T-helper 1 cell treated with Interleukin-12 subunit alpha and Interleukin-12 subunit beta and Interleukin-4 antibody, amounts not matched to agents 30 ng/mL and 1 ng/mL, for 36 hours (primary cell): ENCODE results near the gene ALK. TPM values are rescaled to one million over a fixed set of nuclear protein-coding genes. Genes with fewer than 3 reads are reported as not detected.

ENCODE experiments used
- intact Hi-C: fragments of 100-400 bp; cut with micrococcal nuclease; formaldehyde crosslinking; loops from one replicate; pipeline ENCODE4 v1.15.1; 2024
- total RNA-seq: library from RNA; stranded (reverse); gene quantifications from 2 replicates; pipeline ENCODE4 v1.2.3, GENCODE V29; 2022

ALK gene
- total RNA-seq, 1 donor from 2014 or later: not detected

DNA sequence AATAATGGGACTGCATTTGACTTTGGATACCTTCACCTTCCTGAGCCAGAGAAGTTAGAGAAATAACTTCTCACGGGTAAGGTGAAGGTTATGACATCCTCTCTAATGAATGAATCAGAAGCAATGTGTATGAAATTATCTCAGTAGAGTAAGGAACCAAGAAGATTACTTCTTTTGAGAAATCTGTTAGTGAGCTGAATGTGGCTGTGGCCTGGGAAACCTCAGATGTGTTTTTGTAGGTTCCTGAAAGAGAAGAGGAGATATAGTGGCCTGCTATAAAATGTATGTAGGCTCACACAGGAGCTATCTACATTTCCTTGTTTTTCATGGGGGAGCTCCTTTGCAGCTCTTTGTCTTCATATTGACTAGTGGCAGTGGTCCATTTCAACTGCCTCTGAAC lies 543.6 kb downstream of the ALK start:
- intact Hi-C loops: no loop called here

DNA sequence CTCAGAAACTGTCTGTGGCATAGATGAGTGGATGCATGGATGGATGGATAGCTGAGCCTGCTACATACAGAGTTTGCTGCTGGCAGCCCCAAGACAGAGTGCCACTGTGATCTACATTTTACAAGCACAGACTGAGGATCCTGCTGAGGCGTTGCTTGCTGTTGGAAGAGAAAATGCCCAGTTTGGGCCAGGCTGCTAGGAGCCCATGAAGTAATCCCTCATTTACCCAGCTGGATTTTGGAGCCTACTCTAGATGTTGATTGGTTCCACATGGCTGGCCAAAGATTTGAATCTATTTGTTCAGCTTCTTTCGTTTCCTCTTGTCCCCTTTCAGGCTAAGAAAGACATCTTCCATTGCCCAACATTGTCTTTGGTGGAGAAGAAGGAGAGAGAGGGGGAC lies 544.8 kb downstream of the ALK start:
- intact Hi-C loops: no loop called here

DNA sequence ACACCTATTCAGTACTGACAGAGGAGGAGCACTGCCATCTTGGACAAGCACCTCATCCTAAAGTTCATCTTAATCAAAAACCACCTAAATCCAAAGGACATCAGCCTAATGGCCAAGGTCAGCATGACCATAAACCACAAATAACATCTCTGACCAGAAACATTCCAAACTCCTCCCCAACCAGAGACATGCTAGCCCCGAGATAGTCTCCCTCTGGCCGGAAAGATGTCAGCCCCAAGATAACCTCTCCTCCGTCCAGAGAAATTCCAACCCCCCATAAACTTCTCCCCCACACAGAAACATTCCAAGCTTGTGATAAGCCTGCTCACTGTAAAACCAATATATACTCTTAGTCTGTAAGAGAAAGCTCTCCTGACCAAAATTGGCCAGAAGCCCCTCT lies 545.5 kb downstream of the ALK start:
- intact Hi-C loops: no loop called here

DNA sequence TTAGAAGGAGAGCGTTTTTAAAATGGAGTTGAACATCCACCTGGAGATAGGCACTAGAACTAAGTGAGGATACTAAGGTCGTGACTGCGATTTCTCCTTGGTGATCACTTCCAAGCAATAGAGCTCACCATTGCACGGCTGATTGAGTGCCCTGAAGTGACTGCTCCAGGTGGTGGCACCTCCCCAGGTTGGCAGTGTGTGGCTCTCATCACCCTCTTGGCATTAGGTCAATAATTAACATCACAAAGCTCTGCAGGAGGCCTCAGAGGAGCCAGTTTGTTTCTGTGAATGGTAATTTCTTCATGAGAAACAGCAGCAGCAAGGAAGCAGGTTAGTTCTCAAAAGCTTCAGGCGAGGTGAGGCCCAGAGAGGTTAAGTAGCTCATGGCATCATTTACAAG lies 546.6 kb downstream of the ALK start:
- intact Hi-C loops: no loop called here

DNA sequence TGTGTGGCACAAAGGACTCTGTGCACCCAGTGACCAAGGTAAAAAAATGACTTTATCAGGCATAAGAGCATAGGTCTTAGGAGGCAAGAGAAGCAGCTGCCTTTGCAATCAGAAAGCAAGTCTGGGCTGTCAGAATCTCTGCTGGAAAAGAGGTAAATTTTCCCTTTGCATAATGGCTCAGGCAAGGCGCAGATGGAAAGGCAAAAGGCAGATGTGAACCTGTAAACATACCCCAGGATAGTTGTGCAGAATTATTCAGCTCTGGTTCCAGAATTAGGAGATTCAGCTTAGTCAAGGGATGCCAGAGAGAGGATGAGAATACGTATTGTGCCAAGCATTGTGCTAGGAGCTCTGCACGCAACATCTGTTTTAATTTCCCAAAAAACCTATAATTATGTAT lies 547.5 kb downstream of the ALK start:
- intact Hi-C loops: no loop called here

DNA sequence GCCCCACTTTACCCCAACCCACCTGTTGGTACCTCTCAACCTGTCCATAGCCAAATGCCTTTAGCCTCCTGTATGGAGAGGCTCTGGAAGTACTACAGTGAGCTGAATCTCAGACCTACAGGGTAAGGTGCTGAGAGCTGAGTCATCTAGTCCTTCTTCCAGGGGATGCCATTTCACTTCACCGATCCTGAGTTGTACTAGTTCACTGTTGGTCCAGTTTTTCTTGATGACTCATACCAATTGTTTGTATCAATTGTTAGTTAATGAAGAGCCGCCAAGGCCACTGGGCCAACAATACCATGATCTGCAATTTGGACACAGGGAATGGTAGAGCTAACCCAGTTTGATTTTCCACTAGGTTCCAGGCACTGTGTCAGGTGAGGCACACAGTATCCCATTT lies 549.2 kb downstream of the ALK start:
- intact Hi-C loops: no loop called here

DNA sequence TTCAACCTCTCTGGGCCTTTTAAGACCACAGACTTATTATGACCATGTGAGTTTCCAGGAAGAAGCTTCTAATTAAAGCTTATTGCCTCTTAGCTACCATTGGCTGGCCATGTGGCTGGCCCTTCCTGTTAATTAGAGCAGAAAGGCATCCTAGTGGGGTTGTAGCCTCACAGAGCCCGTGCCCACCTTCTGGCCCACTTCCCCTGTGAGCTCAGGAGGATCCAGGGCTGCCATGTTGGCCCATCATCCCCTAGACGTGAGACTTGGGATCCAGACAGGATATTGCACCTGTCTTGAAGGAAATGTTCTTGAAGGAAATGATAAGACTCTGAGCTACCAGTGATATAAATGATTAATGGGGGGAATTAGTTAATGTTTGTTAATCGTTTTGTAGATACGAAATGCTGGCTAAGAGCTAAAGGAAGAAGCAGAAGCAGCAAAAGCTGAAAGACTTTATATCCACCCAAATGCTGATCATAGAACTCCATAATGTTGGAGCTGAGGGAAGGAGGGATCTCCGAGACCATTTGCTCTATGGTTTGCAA lies 550.7 kb downstream of the ALK start:
- intact Hi-C loops: no loop called here

DNA sequence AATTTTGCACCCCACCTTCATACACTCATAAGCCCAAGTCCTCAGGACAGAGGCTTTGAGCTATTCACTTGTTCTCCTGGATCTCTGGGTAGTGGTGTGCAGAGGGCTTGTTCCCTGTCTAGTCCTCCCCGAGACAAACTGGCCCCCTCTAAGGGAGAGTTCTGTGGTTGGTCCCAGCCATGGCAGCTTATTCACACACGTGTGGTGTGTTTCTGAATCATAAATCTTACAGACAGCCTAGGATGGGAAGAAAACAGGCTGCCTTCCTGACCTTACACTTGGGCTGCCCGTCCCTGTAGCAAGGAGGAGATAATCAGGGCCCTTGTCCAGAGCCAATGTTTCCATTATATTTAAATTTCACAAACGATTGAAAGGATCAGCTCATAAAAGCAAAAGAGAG lies 551.2 kb downstream of the ALK start:
- intact Hi-C loops: no loop called here

DNA sequence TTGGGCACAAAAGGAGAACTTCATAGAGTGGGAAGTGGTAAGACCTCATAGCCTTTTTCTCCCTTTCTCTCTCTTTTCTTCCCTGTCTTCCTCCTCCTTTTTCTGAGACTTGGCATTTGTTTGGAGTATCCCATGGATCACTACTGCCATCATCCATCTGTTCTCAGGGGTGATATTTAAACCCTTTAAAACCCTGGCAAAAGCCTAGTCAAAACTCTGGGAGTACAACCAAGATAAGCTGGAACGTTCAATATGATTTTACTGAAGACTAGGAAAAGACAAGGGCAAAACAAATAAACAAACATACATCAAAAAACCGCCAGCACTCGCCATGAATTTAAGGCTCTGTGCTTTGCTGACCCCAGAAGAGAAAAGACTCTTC lies 552.7 kb downstream of the ALK start:
- intact Hi-C loops: no loop called here

DNA sequence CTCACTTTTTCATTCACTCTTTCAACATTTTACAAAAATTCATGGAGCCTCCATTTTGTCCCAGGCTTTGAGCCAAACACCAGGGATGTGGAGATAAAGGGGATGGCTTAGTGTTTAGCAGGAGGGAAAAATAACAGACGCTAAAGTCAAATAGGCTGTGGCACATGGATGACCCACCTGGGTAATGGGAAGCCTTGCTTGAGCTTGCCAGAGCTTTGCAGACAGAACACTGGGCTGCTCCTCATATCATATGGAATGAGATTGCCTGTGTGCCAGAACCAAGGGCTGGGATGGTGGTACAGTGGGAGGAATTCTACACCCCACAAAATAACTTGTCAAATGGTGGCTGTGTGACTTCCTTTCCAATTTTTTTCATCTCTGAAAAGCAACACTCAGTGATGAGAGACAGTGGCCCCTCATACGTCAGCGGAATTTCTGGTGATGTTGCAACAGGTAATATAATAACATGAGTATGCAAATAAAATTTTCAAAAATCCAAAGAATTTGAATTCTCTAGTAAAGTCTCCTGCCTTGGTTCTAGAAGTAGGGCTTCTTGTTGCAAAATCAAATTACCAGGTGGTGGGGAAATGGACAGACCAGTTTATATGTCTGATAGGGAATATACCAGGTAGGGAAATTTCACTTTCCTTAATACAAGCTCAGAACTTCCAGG lies 553.3 kb downstream of the ALK start:
- intact Hi-C loops: no loop called here

DNA sequence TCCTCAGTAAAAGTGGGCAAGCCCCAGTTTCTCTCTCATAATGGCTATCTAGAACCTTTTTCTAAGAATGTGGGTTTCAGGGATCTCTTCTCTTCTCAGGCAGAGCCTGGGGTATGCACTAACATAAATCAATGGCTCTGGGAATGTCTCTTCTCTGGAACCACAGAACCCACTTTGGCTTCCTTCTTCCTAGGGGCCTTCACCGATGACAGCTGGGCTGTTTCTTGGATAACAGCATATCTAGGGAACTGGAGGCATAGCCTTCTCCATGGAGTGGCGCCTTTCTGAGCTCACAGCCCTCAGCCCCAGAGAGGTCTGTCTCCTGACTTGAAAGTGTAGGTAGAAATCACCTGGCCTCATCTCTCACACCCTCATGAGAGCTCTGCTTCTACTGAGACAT lies 558.3 kb downstream of the ALK start:
- intact Hi-C loops: no loop called here

DNA sequence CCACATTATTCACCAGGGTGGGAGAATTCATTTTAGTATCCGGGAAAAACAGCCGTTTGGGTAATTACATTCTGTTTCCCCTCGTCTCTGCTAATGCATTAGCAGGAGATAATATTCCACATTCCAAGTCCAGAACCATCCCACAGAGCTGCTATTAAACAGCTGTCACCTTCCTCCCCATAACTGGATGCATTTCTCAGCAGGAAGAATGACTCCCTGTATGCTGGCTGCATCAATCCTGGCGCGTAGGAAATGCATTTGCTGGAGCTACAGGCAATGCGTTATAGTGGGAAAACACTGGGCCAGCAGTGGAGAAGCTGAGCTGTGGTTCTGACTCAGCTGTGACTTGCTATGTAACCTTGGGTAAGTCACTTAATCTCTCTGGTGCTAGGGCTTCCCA lies 560.2 kb downstream of the ALK start:
- intact Hi-C loops: no loop called here

DNA sequence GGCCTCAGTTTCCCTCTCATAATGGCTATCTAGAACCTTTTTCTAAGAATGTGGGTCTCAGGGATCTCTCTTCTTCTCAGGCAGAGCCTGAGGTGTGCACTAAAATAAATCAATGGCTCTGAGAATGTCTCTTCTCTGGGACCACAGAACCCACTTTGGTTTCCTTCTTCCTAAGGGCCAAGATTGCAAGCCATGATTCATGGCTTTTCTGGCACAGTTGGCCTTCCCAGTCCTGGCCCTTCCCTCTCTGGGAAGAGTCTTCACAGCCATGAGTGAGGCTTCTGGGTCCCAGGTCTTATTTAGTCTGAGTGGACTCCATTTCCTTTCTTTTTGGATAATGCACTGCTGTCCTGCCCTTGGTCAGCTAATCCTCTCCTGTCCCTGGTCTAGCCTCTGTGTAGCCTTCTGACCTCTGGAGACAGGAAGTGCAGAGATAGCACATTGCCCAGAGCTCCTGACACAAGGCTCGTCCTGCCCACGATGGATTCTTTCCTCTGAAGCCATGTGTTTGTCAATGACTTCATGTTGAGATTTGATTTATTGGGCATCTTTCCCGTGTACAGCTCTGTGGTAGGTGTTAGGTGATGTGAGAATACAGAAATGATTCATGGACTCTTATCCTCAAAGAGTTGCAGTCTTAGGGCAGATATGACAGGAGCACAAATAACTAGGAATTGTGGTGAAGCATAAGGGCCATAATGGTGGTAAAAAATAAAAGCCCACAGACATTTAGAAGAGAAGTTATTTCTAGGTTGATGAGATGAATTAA lies 561.2 kb downstream of the ALK start:
- intact Hi-C loops: no loop called here

DNA sequence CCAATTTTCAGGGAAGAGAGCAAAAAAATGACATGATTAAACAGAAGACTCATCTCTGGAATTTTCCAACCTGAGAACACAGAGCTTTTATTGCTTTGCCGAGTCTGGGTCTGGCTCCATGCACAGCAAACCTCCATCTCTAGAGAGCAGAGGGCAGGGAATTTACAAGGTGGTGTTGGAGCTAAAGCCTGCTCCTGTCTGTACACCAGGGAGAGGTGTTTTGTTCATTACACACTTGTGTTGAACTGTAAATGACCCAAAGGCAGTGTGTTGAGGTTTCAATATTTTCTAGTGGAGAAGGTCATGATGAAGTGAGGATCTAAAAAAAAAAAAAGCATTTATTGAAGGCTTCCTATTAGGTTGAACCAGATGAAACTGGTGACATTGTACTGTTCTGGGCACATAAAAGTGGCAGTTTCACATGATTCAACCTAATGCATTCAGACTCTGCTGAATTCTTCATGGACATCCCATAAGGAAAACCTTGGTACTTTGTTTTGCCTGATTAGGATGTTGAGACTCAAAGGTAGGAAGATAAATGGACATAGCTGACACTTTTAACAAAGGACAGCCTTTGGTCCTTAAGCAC lies 567.9 kb downstream of the ALK start:
- intact Hi-C loops: no loop called here

DNA sequence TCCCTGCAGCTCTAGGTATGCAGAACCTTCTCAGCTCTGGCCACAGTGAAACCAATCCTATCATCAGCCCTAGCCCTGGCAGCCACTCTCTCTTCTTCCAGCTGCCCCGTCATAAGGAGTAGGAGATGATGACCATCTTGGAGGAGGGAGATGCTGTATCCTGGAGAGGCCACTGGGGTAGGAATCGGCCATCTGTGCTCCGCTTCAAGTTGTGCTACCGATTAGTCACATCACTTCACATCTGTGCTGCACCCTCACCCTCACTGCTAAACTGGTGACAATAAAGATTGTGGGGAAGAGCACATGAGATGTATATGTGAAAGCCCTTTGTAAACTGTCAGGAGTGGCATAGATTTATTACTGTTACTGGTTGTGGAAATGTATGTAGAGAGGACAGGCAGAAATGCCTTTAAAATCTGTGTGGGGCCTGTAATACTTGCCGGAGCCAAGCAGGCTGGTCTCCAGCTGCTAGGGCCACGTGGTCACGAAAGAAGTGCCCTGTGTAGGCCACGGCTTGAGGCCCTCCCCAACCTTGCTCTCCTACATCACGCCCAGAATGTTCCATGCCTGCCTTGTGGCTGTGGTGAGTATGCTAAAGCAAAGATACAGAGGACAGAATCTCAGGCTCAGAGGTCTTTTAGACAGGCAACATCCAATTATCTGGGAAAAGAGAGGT lies 569.3 kb downstream of the ALK start:
- intact Hi-C loops: no loop called here

DNA sequence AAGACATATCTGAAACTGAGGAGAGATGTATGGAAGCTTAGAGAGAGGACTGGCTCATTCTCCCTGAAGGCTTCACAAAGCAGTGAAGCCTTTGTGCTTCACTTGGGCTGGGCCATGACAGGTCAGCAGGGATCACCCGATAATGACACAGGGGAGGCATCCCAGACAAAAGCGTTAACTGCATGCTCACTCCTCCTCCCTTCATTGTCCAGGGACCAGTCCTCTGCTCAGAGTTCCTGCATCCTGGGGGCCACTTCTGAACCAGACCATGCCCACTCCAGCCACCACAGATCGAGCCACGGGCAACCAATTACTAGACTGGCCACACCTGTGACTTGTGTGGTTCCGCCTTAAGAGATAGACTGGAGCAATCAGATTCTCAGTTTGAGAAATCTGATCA lies 570.1 kb downstream of the ALK start:
- intact Hi-C loops: no loop called here

DNA sequence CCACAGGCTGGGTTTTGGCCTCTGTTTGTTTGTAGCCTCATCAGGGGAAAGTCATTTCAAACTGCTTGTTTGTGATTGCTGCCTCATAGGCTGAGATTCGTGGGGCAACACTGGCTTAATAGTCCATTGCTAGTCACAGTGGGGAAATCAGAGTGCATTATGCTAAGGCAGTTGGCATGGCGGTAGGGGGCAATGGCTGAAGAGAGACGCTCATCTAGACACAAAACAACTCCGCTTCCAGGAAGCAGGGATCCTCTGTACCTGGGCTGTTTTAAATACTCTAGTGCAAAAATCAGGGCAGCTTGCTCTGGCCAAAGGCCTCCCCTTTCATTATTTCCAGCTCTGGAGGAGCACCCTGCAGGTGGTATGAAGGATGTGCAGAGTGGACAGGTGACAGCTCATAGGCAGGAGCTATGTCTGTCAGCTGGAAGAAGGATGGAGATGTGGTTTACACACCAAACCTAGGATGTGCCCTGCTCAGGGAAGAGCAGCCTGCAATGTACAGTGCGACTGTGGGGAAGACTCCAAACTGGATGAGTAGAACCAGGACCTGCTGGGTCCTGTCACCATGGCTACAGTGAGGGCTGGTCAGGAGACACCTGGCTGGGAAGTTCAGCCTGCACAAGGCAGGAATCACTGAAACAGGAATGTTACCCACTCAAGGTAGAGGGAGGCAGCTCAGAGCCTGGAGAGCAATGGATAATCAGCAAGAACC lies 571.9 kb downstream of the ALK start:
- intact Hi-C loops: no loop called here

DNA sequence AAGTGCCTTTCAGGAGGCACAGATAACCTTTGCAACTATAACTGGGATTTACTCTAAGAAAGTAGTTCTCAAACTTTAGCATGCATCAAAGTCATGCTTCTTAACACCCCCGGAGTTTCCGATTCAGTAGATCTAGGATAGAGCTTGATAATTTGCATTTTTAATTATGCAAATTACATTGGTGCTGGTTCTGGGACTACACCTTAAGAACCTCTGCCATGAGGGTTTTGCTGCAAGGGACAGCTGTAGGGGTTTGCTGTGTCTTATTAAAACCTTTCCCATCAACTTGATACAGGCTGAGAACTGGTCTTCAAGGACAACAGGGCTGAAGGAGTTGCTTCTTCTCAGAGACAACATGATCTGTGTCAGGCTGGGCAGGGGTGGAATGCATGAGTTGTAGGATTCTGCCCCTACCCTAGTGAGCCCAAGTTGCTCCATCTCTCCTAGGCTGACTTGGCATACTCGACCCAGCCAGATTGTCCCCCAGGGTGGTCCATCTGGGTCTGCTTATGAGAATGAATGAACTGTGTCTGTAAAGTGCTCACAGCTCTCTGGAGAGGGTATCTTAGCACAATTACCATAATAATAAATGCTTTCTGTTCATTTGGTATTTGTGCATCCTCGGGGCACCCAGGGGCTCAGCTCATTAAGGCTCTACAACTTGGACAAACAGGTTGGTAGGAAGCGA lies 573.5 kb downstream of the ALK start:
- intact Hi-C loops: no loop called here

DNA sequence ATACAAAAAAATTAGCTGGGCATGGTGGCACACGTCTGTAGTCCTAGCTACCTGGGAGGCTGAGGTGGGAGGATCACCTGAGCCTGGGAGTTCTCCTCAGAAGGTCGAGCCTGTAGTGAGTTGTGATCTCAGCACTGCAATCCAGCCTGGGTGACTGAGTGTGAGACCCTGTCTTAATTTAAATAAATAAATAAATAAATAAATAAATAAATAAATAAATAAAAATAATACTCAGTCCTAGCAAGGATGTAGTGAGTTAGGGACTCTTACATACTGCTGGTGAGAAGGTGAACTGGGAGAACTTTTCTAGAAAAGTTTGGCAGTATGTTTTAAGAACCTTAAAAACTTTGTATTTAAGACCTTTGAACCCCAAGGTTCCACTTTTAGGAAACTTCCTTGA lies 576.1 kb downstream of the ALK start:
- intact Hi-C loops: no loop called here

DNA sequence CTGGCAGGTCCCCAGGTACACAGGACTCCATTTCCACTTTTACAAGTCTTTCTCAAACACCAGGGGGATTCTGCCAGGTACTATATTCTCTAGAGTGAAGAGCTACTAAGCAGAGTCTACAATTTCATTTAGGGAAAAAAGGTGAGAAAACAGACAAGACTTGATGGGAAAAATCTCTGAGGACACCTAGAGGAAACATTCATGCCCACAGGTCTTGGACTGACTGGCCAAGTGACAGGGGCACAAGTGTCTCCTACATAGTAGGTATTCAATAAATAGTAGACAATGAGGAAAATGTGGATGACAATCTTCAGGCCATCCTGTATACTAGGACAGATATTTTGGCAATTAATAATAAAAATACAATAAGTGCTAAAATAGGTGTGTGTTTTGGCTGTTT lies 577.6 kb downstream of the ALK start:
- intact Hi-C loops: loop anchor here (1.0 kb wide), 1 partner anchor 35 kb away; no protein-coding TSS in a partner anchor
